ENCODE results near the gene SLC29A2. TPM values are rescaled to one million over a fixed set of nuclear protein-coding genes. Genes with fewer than 3 reads are reported as not detected.

The SLC29A2 gene
- total and polyA plus RNA-seq, 2 of the 8 experiments (the other 6 are each of a cell fraction or from before 2014, with no cell fraction given), result 29.3 to 31.6 TPM

DNA sequence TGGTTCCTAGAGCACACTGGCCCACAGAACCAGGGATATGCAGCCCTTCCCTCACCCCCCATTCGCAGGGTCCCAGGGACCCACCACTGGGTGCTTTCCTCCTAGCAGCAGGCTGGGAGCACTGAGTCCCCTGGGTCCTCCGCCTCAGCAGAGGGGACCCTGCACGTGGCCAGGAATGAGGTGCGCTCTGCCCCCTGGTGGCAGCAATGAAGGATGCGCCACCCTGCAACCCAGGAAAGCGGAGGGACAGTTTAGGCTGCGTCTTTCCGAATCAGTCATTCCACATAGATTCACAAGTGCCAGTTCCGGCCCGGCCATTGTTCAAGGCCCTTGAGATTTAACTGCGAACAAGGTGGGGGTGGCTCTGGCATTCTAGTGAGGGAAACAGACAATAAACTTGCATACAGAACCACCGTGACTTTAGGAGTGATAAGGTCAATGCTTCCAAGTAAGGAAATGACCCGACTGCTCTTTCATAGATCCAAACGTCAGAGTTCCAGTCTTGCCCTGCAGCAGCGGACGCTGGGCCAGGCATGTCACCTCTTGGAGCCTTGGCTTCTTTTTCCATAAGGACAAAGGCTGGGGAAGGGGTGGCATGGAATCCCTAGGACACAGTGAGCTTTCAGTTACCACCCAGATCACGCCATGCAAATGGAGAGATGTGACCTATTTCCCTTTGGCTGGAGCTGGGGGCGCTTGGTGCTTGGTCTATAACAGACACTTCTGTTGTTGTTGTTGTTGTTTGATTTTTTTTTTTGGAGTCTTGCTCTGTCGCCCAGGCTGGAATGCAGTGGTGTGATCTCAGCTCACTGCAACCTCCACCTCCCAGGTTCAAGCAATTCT is 43.0 kb downstream of the SLC29A2 start:
- H3K4me1 ChIP-seq (replicated peaks in 1 of 4; ENCODE audit: control insufficient read depth in 3 of 4, insufficient read depth in 4 of 4, low read length in 3 of 4), result peaks cover 5 to 13% (median 8%) of the 10 kb centered on the region in 4 experiments; a peak in 6 of 7 replicates
- peak overlapping the region; percentile 69; the same call in 1 of the 2 replicates for H2AK5ac ChIP-seq (ENCODE audit: low read depth, low read length)
- H2BK12ac ChIP-seq (ENCODE audit: low read depth, low read length), result peak overlapping the region; percentile 99
- WGBS, 2 experiments (ENCODE audit: extremely low coverage in 1 of 2, insufficient coverage in 1 of 2, insufficient read length in 1 of 2, insufficient replicate concordance in 2 of 2, low coverage in 1 of 2, low lambda C conversion rate in 2 of 2, missing lambda C conversion rate in 1 of 2), result 20% methylated on average over 19 of the region's 19 CpGs; no CpG with 5 or more reads in 1 of the 2 experiments
- H2BK120ac ChIP-seq (replicated peaks; ENCODE audit: low read depth, low read length), result peak overlapping the region; percentile 80
- no peaks in the 10 kb centered on the region for H3K79me2 ChIP-seq (ENCODE audit: control insufficient read depth in 1 of 2, insufficient read depth in 2 of 2, low read length in 2 of 2)
- no peaks in the 10 kb centered on the region for H3K36me3 ChIP-seq (ENCODE audit: control insufficient read depth in 2 of 4, insufficient read depth in 4 of 4, low read length in 3 of 4)
- peak overlapping the region; percentile 4 to 64; a peak in 3 of 4 replicates for H3K4me2 ChIP-seq (ENCODE audit: insufficient read depth in 1 of 2, low read depth in 2 of 2, low read length in 2 of 2)
- H2BK15ac ChIP-seq (ENCODE audit: low read length), result peak overlapping the region; percentile 100
- FAIRE-seq (peak; percentile 48), DNase-seq (ENCODE audit: low read depth in 1 of 2, low spot score in 2 of 2) (peak; percentile 76 to 94)
- H4K20me1 ChIP-seq (replicated peaks in 1 of 2; ENCODE audit: control insufficient read depth in 1 of 2, insufficient read depth in 2 of 2, low read length in 2 of 2), result no peaks in the 10 kb centered on the region
- no peaks in the 10 kb centered on the region for H3K9me3 ChIP-seq (ENCODE audit: insufficient read depth in 2 of 2, low read depth in 1 of 2, low read length in 1 of 2)
- H4K5ac ChIP-seq (ENCODE audit: insufficient read length, low read depth, low read length), result peak overlapping the region; percentile 30
- H2AFZ ChIP-seq (ENCODE audit: low read length), result peak overlapping the region; percentile 54
- H3K18ac ChIP-seq (ENCODE audit: extremely low read depth, low read length), result peak overlapping the region; percentile 80
- POLR2A ChIA-PET (ENCODE audit: partially characterized antibody), result interaction anchor here (1.8 to 8.5 kb wide), 4 partner anchors 12 to 32 kb away, joined by 6 to 61 read pairs (median 22); partner anchors contain the start of genes B4GAT1, BRMS1 and CD248
- H2BK20ac ChIP-seq (ENCODE audit: low read length), result peak overlapping the region; percentile 74; the same call in 1 of the 2 replicates
- no peaks in the 10 kb centered on the region for H3K79me1 ChIP-seq (ENCODE audit: low read depth, low read length)
- peaks cover 0 to 7% (median 5%) of the 10 kb centered on the region in 4 experiments; a peak in 2 of 7 replicates for H3K27me3 ChIP-seq (replicated peaks in 1 of 4; ENCODE audit: control insufficient read depth in 3 of 4, extremely low read depth in 1 of 4, insufficient read depth in 3 of 4, low read length in 3 of 4)
- CTCF ChIA-PET (ENCODE audit: partially characterized antibody), result interaction anchor here (0.6 to 8.7 kb wide), 17 partner anchors 11 to 1195 kb away, joined by 3 to 242 read pairs (median 4); partner anchors contain the start of genes BRMS1 and CD248
- peak overlapping the region in 3 of 4 experiments; percentile 4 to 38 (median 11); a peak in 3 of 8 replicates for H3K4me3 ChIP-seq (ENCODE audit: extremely low read depth in 1 of 4, insufficient read depth in 2 of 4, low read depth in 3 of 4, low read length in 4 of 4)
- no peak overlapping the region for H3K9ac ChIP-seq (replicated peaks in 1 of 4; ENCODE audit: extremely low read depth in 1 of 4, low read depth in 3 of 4, low read length in 3 of 4)
- H3K23ac ChIP-seq (ENCODE audit: insufficient read length), result no peak overlapping the region
- peaks cover 2% of the 10 kb centered on the region; the same call in 1 of the 2 replicates for H3K23me2 ChIP-seq (ENCODE audit: low read depth, low read length)
- no peak overlapping the region for H3K14ac ChIP-seq (ENCODE audit: insufficient read length)
- H4K8ac ChIP-seq (ENCODE audit: extremely low read depth, insufficient read depth, low read length), result peak overlapping the region; percentile 63; the same call in 1 of the 2 replicates
- H3K4ac ChIP-seq (replicated peaks; ENCODE audit: insufficient read length, low read depth, low read length), result no peak overlapping the region
- no peak overlapping the region for H3K27ac ChIP-seq (ENCODE audit: low read depth, low read length)
- peak overlapping the region; percentile 86; the same call in 1 of the 2 replicates for H2BK5ac ChIP-seq (ENCODE audit: low read depth, low read length)
- H3K56ac ChIP-seq (replicated peaks; ENCODE audit: insufficient read length, low read depth, low read length), result peak overlapping the region; percentile 47
- peak overlapping the region; percentile 94 for H4K91ac ChIP-seq (replicated peaks; ENCODE audit: insufficient read length, low read length)
- TF ChIP-seq TBP (IDR thresholded peaks at IDR 0.05; ENCODE audit: low read depth, low read length), result no peak
- TF ChIP-seq GABPA (IDR thresholded peaks at IDR 0.05; ENCODE audit: borderline replicate concordance, insufficient read depth, low read length), result peak; percentile 29; the same call in 1 of the 2 replicates
- no peak for TF ChIP-seq CHD2 (IDR thresholded peaks at IDR 0.05; ENCODE audit: low read length)
- TF ChIP-seq SRF (IDR thresholded peaks at IDR 0.05; ENCODE audit: low read depth, low read length), result no peak
- TF ChIP-seq BRCA1 (IDR thresholded peaks at IDR 0.05; ENCODE audit: low read depth, low read length), result no peak
- TF ChIP-seq SP2 (IDR thresholded peaks at IDR 0.05; ENCODE audit: low read length), result no peak
- no peak for TF ChIP-seq CEBPB (IDR thresholded peaks at IDR 0.05; ENCODE audit: low read depth, low read length)
- TF ChIP-seq MAFK (IDR thresholded peaks at IDR 0.05; ENCODE audit: low read depth, low read length), result no peak
- no peak for TF ChIP-seq RFX5 (IDR thresholded peaks at IDR 0.05; ENCODE audit: borderline replicate concordance, low read depth, low read length)
- TF ChIP-seq, protein P1, sequence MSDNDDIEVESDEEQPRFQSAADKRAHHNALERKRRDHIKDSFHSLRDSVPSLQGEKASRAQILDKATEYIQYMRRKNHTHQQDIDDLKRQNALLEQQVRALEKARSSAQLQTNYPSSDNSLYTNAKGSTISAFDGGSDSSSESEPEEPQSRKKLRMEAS (IDR thresholded peaks at IDR 0.05), result peak; percentile 99
- no peak; the same call in 1 of the 2 replicates for TF ChIP-seq SP1 (IDR thresholded peaks at IDR 0.05; ENCODE audit: low read depth, low read length)
